ENCODE results near the gene EBF4.

The EBF4 gene

DNA sequence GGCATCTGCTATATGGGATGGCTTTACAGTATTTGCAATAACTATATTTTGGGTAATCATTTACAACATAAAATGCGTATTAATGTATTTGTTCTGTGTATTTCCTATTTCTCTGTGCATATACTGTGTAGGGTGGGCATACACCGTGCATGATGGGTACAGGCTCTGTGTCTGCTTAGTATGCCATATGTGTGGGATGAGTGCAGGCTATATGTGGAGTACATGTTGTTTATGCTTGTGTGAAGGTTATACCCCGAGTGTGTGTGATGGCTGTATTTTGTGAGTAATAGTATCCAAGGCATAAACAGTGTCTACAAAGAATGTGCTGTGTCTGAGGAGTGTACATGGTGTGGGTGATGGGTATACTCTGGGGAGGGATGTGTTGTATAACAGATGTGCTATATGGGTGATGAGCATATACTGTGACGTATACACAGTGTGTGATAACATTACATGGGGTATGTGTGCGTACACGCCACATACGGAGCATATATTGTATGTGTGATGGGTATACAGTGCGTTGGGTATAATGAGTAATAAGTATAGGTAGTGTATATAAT is 55.2 kb downstream of the EBF4 start:
- Histone ChIP-seq H2AK5ac (ENCODE audit: low read length, severe bottlenecking) (no peak overlapping the region), H3K18ac (ENCODE audit: low read depth in 1 of 2, low read length in 2 of 2) (no peak overlapping the region), H3K4me1 (ENCODE audit: control insufficient read depth, insufficient read depth, low read depth, low read length) (peaks cover 23% of the 10 kb centered on the region), H2AFZ (ENCODE audit: low read depth, low read length) (no peak overlapping the region), H3K4me3 (ENCODE audit: insufficient read depth in 1 of 2, low read depth in 1 of 2, low read length in 2 of 2) (no peak overlapping the region), H2BK15ac (ENCODE audit: low read depth, poor library complexity, severe bottlenecking) (no peak overlapping the region), H3K14ac (ENCODE audit: low read length in 2 of 2) (no peak overlapping the region), H2BK12ac (ENCODE audit: low read length in 2 of 2) (no peak overlapping the region), H3K79me1 (replicated peaks; ENCODE audit: low read length, poor library complexity, severe bottlenecking) (no peaks in the 10 kb centered on the region), H3K23ac (ENCODE audit: low read length in 2 of 2) (no peak overlapping the region), H3K9ac (ENCODE audit: low read length) (no peak overlapping the region), H3K36me3 (ENCODE audit: control insufficient read depth in 1 of 2, insufficient read depth in 2 of 2, low read depth in 1 of 2, low read length in 2 of 2) (no peaks in the 10 kb centered on the region), H2BK120ac (ENCODE audit: low read depth, low read length) (no peak overlapping the region), H4K8ac (ENCODE audit: low read length) (no peak overlapping the region), H2BK5ac (ENCODE audit: low read depth, low read length, poor library complexity, severe bottlenecking) (no peak overlapping the region), H3K9me3 (ENCODE audit: control insufficient read depth, low read length) (no peaks in the 10 kb centered on the region), H3K27me3 (ENCODE audit: control insufficient read depth in 1 of 2, insufficient read depth in 1 of 2, low read length in 2 of 2) (peaks cover 82 to 84% of the 10 kb centered on the region in 2 experiments), H3K4me2 (ENCODE audit: low read length, poor library complexity, severe bottlenecking) (no peak overlapping the region), H3K4ac (ENCODE audit: low read depth in 1 of 2, low read length in 2 of 2) (no peak overlapping the region), H4K91ac (ENCODE audit: low read length) (no peak overlapping the region), H3K27ac (ENCODE audit: low read length, poor library complexity, severe bottlenecking) (no peak overlapping the region)
- DNase-seq, result no peak
- 89% methylated on average over 8 of the region's 8 CpGs for whole genome bisulfite sequencing

DNA sequence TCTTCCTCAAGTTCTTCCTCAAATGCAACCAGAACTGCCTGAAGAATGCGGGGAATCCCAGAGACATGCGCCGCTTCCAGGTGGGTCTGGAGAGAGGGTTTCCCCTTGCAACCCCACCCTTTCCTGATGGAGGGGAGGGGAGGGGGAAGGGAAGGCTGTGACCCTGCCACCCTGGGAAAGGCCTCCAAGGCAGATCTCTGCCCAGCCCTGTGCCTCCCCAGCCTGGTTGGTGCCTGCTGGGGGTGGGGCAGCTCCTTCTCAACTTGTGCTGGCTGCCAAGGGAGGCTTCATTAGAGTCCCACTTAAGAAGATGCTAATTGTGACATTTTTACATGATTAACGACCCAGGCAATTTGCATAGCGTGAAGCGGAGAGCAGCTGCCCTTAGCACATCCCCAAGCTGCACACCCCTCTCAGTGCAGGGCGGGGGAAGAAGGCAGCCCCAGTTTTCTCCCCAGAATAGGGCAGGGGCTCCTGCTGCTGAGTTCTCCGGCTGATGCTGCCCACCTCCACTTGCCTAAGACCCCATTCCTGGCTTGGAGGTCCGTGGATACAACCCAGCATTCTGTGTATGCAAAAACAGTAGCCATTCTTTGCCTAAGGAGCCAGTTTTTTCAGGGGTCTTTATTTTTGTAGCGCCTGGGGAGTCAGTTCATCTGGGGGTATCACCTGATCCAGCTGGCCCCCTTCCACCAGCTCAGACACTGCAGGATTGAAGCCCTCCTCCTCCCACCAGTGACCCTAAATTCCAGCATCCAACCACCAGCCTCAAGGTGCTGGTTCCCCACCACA is 56.2 kb downstream of the EBF4 start:
- H2BK15ac ChIP-seq (ENCODE audit: low read depth, poor library complexity, severe bottlenecking), result no peak overlapping the region

DNA sequence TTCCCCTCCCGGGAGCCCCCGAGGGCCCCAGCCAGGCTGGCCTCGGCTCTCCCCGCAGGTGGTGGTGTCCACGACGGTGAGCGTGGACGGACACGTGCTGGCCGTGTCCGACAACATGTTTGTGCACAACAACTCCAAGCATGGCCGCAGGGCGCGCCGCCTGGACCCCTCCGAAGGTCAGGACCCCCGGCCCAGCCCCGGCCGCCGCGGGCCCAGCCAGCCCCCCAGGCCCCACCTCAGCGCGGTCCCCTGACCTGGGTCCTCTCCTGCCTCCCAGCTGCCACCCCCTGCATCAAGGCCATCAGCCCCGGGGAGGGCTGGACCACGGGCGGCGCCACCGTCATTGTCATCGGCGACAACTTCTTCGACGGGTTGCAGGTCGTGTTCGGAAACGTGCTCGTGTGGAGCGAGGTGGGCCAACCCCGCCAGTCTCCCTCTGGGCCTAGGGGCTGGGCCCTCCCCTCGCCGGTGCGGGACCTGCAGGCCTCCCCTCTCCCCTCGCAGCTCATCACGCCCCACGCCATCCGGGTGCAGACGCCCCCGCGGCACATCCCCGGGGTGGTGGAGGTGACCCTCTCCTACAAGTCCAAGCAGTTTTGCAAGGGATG is 56.9 kb downstream of the EBF4 start:
- DNase-seq, result no peak
- no peak overlapping the region for H3K4me3 ChIP-seq (ENCODE audit: insufficient read depth in 1 of 2, low read depth in 1 of 2, low read length in 2 of 2)
- H2BK15ac ChIP-seq (ENCODE audit: low read depth, poor library complexity, severe bottlenecking), result no peak overlapping the region
- no peak overlapping the region for H3K14ac ChIP-seq (ENCODE audit: low read length in 2 of 2)
- no peaks in the 10 kb centered on the region for H3K9me3 ChIP-seq (ENCODE audit: control insufficient read depth, low read length)
- no peak overlapping the region for H4K91ac ChIP-seq (ENCODE audit: low read length)
- no peak overlapping the region for H2BK12ac ChIP-seq (ENCODE audit: low read length in 2 of 2)
- H2AK5ac ChIP-seq (ENCODE audit: low read length, severe bottlenecking), result no peak overlapping the region
- H3K18ac ChIP-seq (ENCODE audit: low read depth in 1 of 2, low read length in 2 of 2), result no peak overlapping the region
- no peaks in the 10 kb centered on the region for H3K36me3 ChIP-seq (ENCODE audit: control insufficient read depth in 1 of 2, insufficient read depth in 2 of 2, low read depth in 1 of 2, low read length in 2 of 2)
- no peak overlapping the region for H3K23ac ChIP-seq (ENCODE audit: low read length in 2 of 2)
- peaks cover 88 to 90% of the 10 kb centered on the region in 2 experiments for H3K27me3 ChIP-seq (ENCODE audit: control insufficient read depth in 1 of 2, insufficient read depth in 1 of 2, low read length in 2 of 2)
- H3K4me2 ChIP-seq (ENCODE audit: low read length, poor library complexity, severe bottlenecking), result no peak overlapping the region
- no peak overlapping the region for H3K9ac ChIP-seq (ENCODE audit: low read length)
- WGBS, result 9% methylated on average over 41 of the region's 49 CpGs
- no peak overlapping the region for H2AFZ ChIP-seq (ENCODE audit: low read depth, low read length)
- H3K79me1 ChIP-seq (replicated peaks; ENCODE audit: low read length, poor library complexity, severe bottlenecking), result no peaks in the 10 kb centered on the region
- no peak overlapping the region for H4K8ac ChIP-seq (ENCODE audit: low read length)
- H2BK5ac ChIP-seq (ENCODE audit: low read depth, low read length, poor library complexity, severe bottlenecking), result no peak overlapping the region
- no peak overlapping the region for H2BK120ac ChIP-seq (ENCODE audit: low read depth, low read length)
- no peak overlapping the region for H3K27ac ChIP-seq (ENCODE audit: low read length, poor library complexity, severe bottlenecking)
- no peak overlapping the region for H3K4ac ChIP-seq (ENCODE audit: low read depth in 1 of 2, low read length in 2 of 2)
- H3K4me1 ChIP-seq (ENCODE audit: control insufficient read depth, insufficient read depth, low read depth, low read length), result peaks cover 25% of the 10 kb centered on the region

More for the DNA sequence above, 56.2 kb downstream of the EBF4 start:
- Histone ChIP-seq H4K91ac (ENCODE audit: low read length) (no peak overlapping the region), H2BK5ac (ENCODE audit: low read depth, low read length, poor library complexity, severe bottlenecking) (no peak overlapping the region), H3K4me1 (ENCODE audit: control insufficient read depth, insufficient read depth, low read depth, low read length) (peaks cover 25% of the 10 kb centered on the region), H2AFZ (ENCODE audit: low read depth, low read length) (no peak overlapping the region), H3K4ac (ENCODE audit: low read depth in 1 of 2, low read length in 2 of 2) (no peak overlapping the region), H2BK120ac (ENCODE audit: low read depth, low read length) (no peak overlapping the region), H3K4me2 (ENCODE audit: low read length, poor library complexity, severe bottlenecking) (no peak overlapping the region), H3K4me3 (ENCODE audit: insufficient read depth in 1 of 2, low read depth in 1 of 2, low read length in 2 of 2) (no peak overlapping the region), H3K79me1 (replicated peaks; ENCODE audit: low read length, poor library complexity, severe bottlenecking) (no peaks in the 10 kb centered on the region), H2AK5ac (ENCODE audit: low read length, severe bottlenecking) (no peak overlapping the region), H3K14ac (ENCODE audit: low read length in 2 of 2) (no peak overlapping the region), H3K18ac (ENCODE audit: low read depth in 1 of 2, low read length in 2 of 2) (no peak overlapping the region), H3K27me3 (ENCODE audit: control insufficient read depth in 1 of 2, insufficient read depth in 1 of 2, low read length in 2 of 2) (peaks cover 82 to 84% of the 10 kb centered on the region in 2 experiments), H2BK12ac (ENCODE audit: low read length in 2 of 2) (no peak overlapping the region), H3K9me3 (ENCODE audit: control insufficient read depth, low read length) (no peaks in the 10 kb centered on the region), H4K8ac (ENCODE audit: low read length) (no peak overlapping the region), H3K23ac (ENCODE audit: low read length in 2 of 2) (no peak overlapping the region), H3K27ac (ENCODE audit: low read length, poor library complexity, severe bottlenecking) (no peak overlapping the region), H3K9ac (ENCODE audit: low read length) (no peak overlapping the region), H3K36me3 (ENCODE audit: control insufficient read depth in 1 of 2, insufficient read depth in 2 of 2, low read depth in 1 of 2, low read length in 2 of 2) (no peaks in the 10 kb centered on the region)
- no peak for DNase-seq
- WGBS, result 4% methylated on average over 8 of the region's 10 CpGs

DNA sequence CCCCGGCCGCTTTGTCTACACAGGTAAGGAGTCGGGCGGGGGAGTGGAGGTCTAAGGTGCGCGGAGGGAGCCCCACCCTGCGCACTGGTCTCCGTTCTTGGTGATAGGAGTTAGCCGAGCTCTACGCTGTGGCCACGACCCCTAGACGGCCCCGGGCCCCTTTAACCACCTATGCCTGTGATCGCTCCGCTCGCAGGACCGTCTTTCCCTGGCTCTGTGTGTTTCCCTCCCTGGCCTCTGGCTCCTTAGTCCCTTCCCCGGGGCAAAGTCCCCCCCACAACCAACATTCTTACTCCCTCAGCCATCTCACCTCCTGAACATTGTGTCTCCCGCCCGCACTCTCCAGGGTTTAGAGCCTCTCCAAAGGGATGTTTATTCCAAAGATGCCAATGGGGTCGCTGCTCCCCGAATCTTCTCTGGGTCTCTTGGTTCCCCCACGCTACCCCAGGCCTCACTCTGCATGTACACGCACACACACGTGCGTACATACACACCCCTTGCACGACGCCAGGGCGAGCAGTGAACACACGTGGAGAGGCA is 57.4 kb downstream of the EBF4 start:
- Histone ChIP-seq H3K4me2 (ENCODE audit: low read length, poor library complexity, severe bottlenecking) (no peak overlapping the region), H3K27ac (ENCODE audit: low read length, poor library complexity, severe bottlenecking) (no peak overlapping the region), H3K27me3 (ENCODE audit: control insufficient read depth in 1 of 2, insufficient read depth in 1 of 2, low read length in 2 of 2) (peaks cover 92 to 94% of the 10 kb centered on the region in 2 experiments), H3K9ac (ENCODE audit: low read length) (no peak overlapping the region), H3K23ac (ENCODE audit: low read length in 2 of 2) (no peak overlapping the region), H3K18ac (ENCODE audit: low read depth in 1 of 2, low read length in 2 of 2) (no peak overlapping the region), H3K14ac (ENCODE audit: low read length in 2 of 2) (no peak overlapping the region), H2AFZ (ENCODE audit: low read depth, low read length) (no peak overlapping the region), H2BK15ac (ENCODE audit: low read depth, poor library complexity, severe bottlenecking) (no peak overlapping the region), H2BK5ac (ENCODE audit: low read depth, low read length, poor library complexity, severe bottlenecking) (no peak overlapping the region), H2BK12ac (ENCODE audit: low read length in 2 of 2) (no peak overlapping the region), H4K91ac (ENCODE audit: low read length) (no peak overlapping the region), H2BK120ac (ENCODE audit: low read depth, low read length) (no peak overlapping the region), H2AK5ac (ENCODE audit: low read length, severe bottlenecking) (no peak overlapping the region), H3K4me3 (ENCODE audit: insufficient read depth in 1 of 2, low read depth in 1 of 2, low read length in 2 of 2) (no peak overlapping the region), H3K4me1 (ENCODE audit: control insufficient read depth, insufficient read depth, low read depth, low read length) (peaks cover 25% of the 10 kb centered on the region), H3K4ac (ENCODE audit: low read depth in 1 of 2, low read length in 2 of 2) (no peak overlapping the region), H4K8ac (ENCODE audit: low read length) (no peak overlapping the region), H3K36me3 (ENCODE audit: control insufficient read depth in 1 of 2, insufficient read depth in 2 of 2, low read depth in 1 of 2, low read length in 2 of 2) (no peaks in the 10 kb centered on the region), H3K9me3 (ENCODE audit: control insufficient read depth, low read length) (no peaks in the 10 kb centered on the region), H3K79me1 (replicated peaks; ENCODE audit: low read length, poor library complexity, severe bottlenecking) (no peaks in the 10 kb centered on the region)
- DNase-seq, result no peak
- WGBS, result 6% methylated on average over 30 of the region's 30 CpGs
